ENCODE data around the gene FBLN2.
"Not testable (repeated sequence)": the region's sequence is repeated elsewhere in the genome, so short reads cannot be mapped to it uniquely, and the experiment has no call there.

FBLN2 gene

GRCh38 chr3:13550791-13551360, 2.0 kb downstream of the FBLN2 start:
- DNase-seq: no peak

GRCh38 chr3:13552857-13553652, 4.1 kb downstream of the FBLN2 start:
- DNase-seq: no peak

GRCh38 chr3:13553686-13554085, 4.8 kb downstream of the FBLN2 start:
- DNase-seq: no peak

GRCh38 chr3:13555753-13556152, 6.8 kb downstream of the FBLN2 start:
- no peak for DNase-seq

- no peak for DNase-seq
Measured at GRCh38 chr3:13556207-13556606, 7.3 kb downstream of the FBLN2 start.

- no peak for DNase-seq
Measured at GRCh38 chr3:13556917-13557316, 8.0 kb downstream of the FBLN2 start.

GRCh38 chr3:13557417-13557816, 8.5 kb downstream of the FBLN2 start:
- no peak for DNase-seq

GRCh38 chr3:13557926-13558325, 9.0 kb downstream of the FBLN2 start:
- DNase-seq: no peak

- DNase-seq: no peak
Measured at GRCh38 chr3:13558651-13559050, 9.7 kb downstream of the FBLN2 start.

- no peak for DNase-seq
Measured at GRCh38 chr3:13559764-13560525, 11.0 kb downstream of the FBLN2 start.

GRCh38 chr3:13561376-13561775, 12.5 kb downstream of the FBLN2 start:
- no peak for DNase-seq

- DNase-seq: no peak
Measured at GRCh38 chr3:13561967-13562366, 13.0 kb downstream of the FBLN2 start.

- not testable (repeated sequence) for DNase-seq
Measured at GRCh38 chr3:13562421-13562820, 13.5 kb downstream of the FBLN2 start.

- no peak for DNase-seq
Measured at GRCh38 chr3:13563321-13563720, 14.4 kb downstream of the FBLN2 start.

- no peak for DNase-seq
Measured at GRCh38 chr3:13563911-13564310, 15.0 kb downstream of the FBLN2 start.

- no peak for DNase-seq
Measured at GRCh38 chr3:13564751-13565560, 16.0 kb downstream of the FBLN2 start.

GRCh38 chr3:13565581-13566452, 16.9 kb downstream of the FBLN2 start:
- DNase-seq: no peak

- DNase-seq: no peak
Measured at GRCh38 chr3:13566453-13566748, 17.5 kb downstream of the FBLN2 start.

- no peak for DNase-seq
Measured at GRCh38 chr3:13566769-13567310, 17.9 kb downstream of the FBLN2 start.

GRCh38 chr3:13567684-13568514, 19.0 kb downstream of the FBLN2 start:
- no peak for DNase-seq

- DNase-seq: no peak
Measured at GRCh38 chr3:13568515-13569028, 19.6 kb downstream of the FBLN2 start.

Measured in NCI-H1048 (cell line).